Stomach (tissue), 9 donors: ENCODE measurements around the gene KCNC1. TPM values are rescaled to one million over a fixed set of nuclear protein-coding genes. Genes with fewer than 3 reads are reported as not detected.

Source experiments
- DNase-seq, 2 donors: peaks; one replicate each; pipeline versions ENCODE4 v3.0.0 to v3.0.0-alpha.2; 2013 to 2019
- H3K27ac ChIP-seq, 5 donors: fragments of 200-600 bp in 4 of 5; sonication (generic) in 4 of 5; one replicate each; pipeline ENCODE4 v1.5.1; 2013 to 2019; ENCODE audit warnings: mild to moderate bottlenecking in 1 of 5, moderate library complexity in 1 of 5
- H3K27me3 ChIP-seq, 3 donors: fragments of 200-600 bp; sonication (generic); one replicate each; pipeline ENCODE4 v1.5.1; 2017 to 2019; ENCODE audit warnings: mixed run types in 1 of 3
- H3K36me3 ChIP-seq, 4 donors: fragments of 200-600 bp; sonication (generic); 1 replicate in 3 of 4; 2 replicates in 1 of 4; pipeline ENCODE4 v1.5.1; 2016 to 2019
- H3K4me1 ChIP-seq, 4 donors: fragments of 200-600 bp; sonication (generic); one replicate each; pipeline ENCODE4 v1.5.1; 2016 to 2019
- H3K4me3 ChIP-seq, 4 donors: fragments of 200-600 bp; sonication (generic) in 3 of 4; one replicate each; pipeline ENCODE4 v1.5.1; 2016 to 2019; ENCODE audit warnings: mild to moderate bottlenecking in 1 of 4
- H3K9me3 ChIP-seq, 4 donors: fragments of 200-600 bp; sonication (generic); one replicate each; pipeline ENCODE4 v1.5.1; 2016 to 2019
- EP300 ChIP-seq: sonication (generic); formaldehyde crosslinking; IDR thresholded peaks from one replicate; pipeline ENCODE4 v1.6.1; 2017; ENCODE audit warnings: antibody characterized with exemption
- POLR2A ChIP-seq, 4 donors: fragments of 450-650 bp; IDR thresholded peaks; one replicate each; pipeline ENCODE4 v1.6.1; 2016; ENCODE audit warnings: antibody characterized with exemption in 4 of 4, control low read depth in 2 of 4, mild to moderate bottlenecking in 1 of 4, moderate library complexity in 1 of 4
- POLR2AphosphoS5 ChIP-seq, 3 donors: sonication (generic); formaldehyde crosslinking; IDR thresholded peaks; one replicate each; pipeline ENCODE4 v1.6.1; 2016; ENCODE audit warnings: antibody characterized with exemption in 3 of 3
- WGBS, 5 donors: extraction: QIAGEN DNeasy Blood & Tissue Kit in 3 of 5; methylation state at CpG; one replicate each; pipeline versions ENCODE4 v1.1.5 to v1.1.7; 2013 to 2018; 5-methylcytosine and 5-hydroxymethylcytosine counted together
- intact Hi-C: fragments of 100-400 bp; cut with DNase I; formaldehyde crosslinking; loops from one replicate; pipeline ENCODE4 v1.15.1; 2023; ENCODE audit warnings: low total_unique reads
- polyA plus RNA-seq, 3 donors: library from polyadenylated mRNA; stranded (reverse); fragments of 200-250 nt; gene quantifications; one replicate each; pipeline ENCODE4 v1.2.3, GENCODE V29; 2013
- total RNA-seq, 5 donors: library from RNA; depleted of rRNA; stranded (reverse); fragments of >200 nt; gene quantifications; one replicate each; pipeline versions ENCODE4 v1.1.0 to v1.2.3, GENCODE V29; 2014 to 2016
- TF ChIP-seq, protein P1 (sequence below), 7 experiments: fragments of 450-650 bp in 4 of 7; fragments of 200-600 bp in 3 of 7; sonication (generic) in 3 of 7; IDR thresholded peaks; one replicate each; pipeline ENCODE4 v1.5.1; 2016 to 2019; ENCODE audit warnings: antibody characterized with exemption in 7 of 7, control low read depth in 2 of 7, mild to moderate bottlenecking in 1 of 7
- donor health status: healthy with polysubstance abuse.
- donor health status: Bipolar disorder and iron deficiency.
- donor health status: healthy.

Gene KCNC1
- total and polyA plus RNA-seq, 8 donors = 0.03 to 0.18 TPM; not detected in 6

DNA sequence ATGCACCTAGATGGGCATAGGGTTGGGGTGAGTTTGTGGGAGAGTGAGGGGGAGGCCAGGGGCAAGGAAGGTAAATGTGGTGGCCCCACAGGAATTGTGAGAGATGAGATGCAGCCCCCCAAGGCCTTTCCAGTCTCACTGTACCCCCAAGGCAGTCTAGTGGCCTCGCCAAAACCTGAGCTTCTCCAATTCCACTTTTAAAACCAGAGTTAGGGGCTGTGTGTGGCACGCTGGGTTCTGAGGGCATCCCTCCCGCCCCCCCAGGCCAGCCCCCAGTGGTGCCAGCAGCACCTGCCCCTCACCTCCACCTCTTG is 40.4 kb downstream of the KCNC1 start:
- H3K4me3 ChIP-seq = no peak overlapping the region
- TF ChIP-seq POLR2AphosphoS5 (IDR thresholded peaks at IDR 0.05) = no peak
- no peak for TF ChIP-seq POLR2A (IDR thresholded peaks at IDR 0.05)
- no peak for TF ChIP-seq EP300
- TF ChIP-seq, protein P1, sequence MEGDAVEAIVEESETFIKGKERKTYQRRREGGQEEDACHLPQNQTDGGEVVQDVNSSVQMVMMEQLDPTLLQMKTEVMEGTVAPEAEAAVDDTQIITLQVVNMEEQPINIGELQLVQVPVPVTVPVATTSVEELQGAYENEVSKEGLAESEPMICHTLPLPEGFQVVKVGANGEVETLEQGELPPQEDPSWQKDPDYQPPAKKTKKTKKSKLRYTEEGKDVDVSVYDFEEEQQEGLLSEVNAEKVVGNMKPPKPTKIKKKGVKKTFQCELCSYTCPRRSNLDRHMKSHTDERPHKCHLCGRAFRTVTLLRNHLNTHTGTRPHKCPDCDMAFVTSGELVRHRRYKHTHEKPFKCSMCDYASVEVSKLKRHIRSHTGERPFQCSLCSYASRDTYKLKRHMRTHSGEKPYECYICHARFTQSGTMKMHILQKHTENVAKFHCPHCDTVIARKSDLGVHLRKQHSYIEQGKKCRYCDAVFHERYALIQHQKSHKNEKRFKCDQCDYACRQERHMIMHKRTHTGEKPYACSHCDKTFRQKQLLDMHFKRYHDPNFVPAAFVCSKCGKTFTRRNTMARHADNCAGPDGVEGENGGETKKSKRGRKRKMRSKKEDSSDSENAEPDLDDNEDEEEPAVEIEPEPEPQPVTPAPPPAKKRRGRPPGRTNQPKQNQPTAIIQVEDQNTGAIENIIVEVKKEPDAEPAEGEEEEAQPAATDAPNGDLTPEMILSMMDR (IDR thresholded peaks at IDR 0.05) = no peak
- DNase-seq = no peak
- no peaks in the 10 kb centered on the region for H3K36me3 ChIP-seq
- no peaks in the 10 kb centered on the region for H3K9me3 ChIP-seq
- intact Hi-C loops = no loop called here
- H3K27me3 ChIP-seq = no peaks in the 10 kb centered on the region
- H3K4me1 ChIP-seq = peaks cover 0 to 4% (median 0%) of the 10 kb centered on the region in 4 donors
- no peak overlapping the region for H3K27ac ChIP-seq
- 83 to 98% (median 93%) methylated on average over 3 of the region's 3 CpGs for WGBS, 5 donors

DNA sequence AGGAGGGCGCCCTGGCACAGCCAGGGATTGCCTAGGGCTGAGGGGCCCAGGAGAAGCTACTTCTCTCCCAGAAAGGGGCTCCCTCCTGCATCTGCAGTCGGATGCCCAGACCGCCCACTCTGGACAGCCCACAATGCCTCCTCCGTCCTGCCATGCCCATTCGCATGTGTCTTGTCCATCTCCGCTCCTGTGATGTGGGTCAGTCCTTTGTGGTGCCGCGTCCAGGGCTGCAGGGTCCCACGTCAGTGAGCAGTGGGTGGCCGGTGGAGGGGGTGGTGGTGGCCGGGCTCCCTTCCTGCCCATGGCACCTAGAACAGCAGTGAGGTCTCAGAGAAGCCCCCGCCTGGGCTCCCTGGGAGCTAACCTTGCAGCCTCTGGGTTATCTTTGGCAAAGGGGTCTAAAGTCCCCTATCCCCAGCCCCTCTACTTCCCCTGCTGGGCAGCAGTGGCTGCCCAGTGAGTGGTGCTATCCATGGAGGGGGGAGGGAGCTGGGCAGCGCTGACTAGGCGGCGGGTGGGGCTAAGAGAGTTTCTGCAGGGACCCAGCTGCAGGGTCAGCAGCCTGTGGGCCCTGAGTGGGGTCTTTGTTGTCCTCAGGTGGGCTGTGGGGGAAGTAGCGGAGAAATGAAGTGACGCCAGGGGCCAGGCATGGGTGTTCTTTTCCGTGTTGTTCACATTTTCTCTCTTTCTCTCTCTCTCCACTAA is 41.1 kb downstream of the KCNC1 start:
- H3K27ac ChIP-seq = no peak overlapping the region
- no peaks in the 10 kb centered on the region for H3K4me1 ChIP-seq
- H3K36me3 ChIP-seq = no peaks in the 10 kb centered on the region
- no peak overlapping the region for H3K4me3 ChIP-seq
- intact Hi-C loops = no loop called here
- TF ChIP-seq EP300 (no peak), POLR2AphosphoS5 (IDR thresholded peaks at IDR 0.05) (no peak), POLR2A (IDR thresholded peaks at IDR 0.05) (no peak)
- TF ChIP-seq, protein P1 (IDR thresholded peaks at IDR 0.05) = no peak
- no peaks in the 10 kb centered on the region for H3K27me3 ChIP-seq
- H3K9me3 ChIP-seq = no peaks in the 10 kb centered on the region
- WGBS, 5 donors = 72 to 86% (median 85%) methylated on average over 6 to 18 of the region's 18 CpGs
- DNase-seq = no peak

DNA sequence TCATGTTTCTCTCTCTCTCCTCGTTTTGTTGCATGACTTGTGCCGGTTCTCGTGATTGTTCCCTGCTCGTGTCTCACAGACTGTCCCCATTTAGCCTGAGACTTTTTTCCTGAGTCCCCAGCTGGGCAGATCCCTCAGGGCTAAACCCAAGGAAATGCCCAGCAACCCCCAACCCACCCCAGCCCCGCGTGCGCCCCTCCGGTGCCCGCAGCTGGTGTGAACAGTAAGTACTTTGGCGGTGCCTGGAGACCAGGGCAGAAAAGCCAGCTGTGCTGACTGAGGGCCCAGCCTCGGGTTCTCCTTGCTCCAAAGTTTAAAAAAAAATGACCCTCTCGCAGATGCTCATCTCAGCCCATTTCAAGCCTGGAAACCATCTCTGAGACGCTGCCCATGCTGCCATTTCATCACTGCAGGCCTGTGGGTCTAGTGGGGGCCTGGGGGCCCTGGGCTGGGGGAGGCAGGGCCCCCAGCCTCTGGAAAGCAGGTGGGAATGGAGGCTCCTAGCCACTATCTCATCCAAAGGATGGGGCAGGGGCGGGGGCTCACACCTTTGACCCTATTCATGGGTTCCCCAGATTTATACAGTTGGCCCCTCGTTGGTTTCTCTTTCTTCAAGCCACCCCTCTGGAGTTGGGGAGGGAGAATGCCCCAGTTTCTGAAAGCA is 41.8 kb downstream of the KCNC1 start:
- no peaks in the 10 kb centered on the region for H3K9me3 ChIP-seq
- no peak for TF ChIP-seq EP300
- no peak for TF ChIP-seq POLR2AphosphoS5 (IDR thresholded peaks at IDR 0.05)
- no peak for TF ChIP-seq POLR2A (IDR thresholded peaks at IDR 0.05)
- TF ChIP-seq, protein P1 (IDR thresholded peaks at IDR 0.05) = no peak
- H3K27me3 ChIP-seq = no peaks in the 10 kb centered on the region
- no peak overlapping the region for H3K27ac ChIP-seq
- no peaks in the 10 kb centered on the region for H3K36me3 ChIP-seq
- intact Hi-C loops = no loop called here
- H3K4me3 ChIP-seq = no peak overlapping the region
- WGBS, 5 donors = 67 to 80% (median 77%) methylated on average over 14 to 15 of the region's 15 CpGs
- DNase-seq = no peak
- H3K4me1 ChIP-seq = no peaks in the 10 kb centered on the region

DNA sequence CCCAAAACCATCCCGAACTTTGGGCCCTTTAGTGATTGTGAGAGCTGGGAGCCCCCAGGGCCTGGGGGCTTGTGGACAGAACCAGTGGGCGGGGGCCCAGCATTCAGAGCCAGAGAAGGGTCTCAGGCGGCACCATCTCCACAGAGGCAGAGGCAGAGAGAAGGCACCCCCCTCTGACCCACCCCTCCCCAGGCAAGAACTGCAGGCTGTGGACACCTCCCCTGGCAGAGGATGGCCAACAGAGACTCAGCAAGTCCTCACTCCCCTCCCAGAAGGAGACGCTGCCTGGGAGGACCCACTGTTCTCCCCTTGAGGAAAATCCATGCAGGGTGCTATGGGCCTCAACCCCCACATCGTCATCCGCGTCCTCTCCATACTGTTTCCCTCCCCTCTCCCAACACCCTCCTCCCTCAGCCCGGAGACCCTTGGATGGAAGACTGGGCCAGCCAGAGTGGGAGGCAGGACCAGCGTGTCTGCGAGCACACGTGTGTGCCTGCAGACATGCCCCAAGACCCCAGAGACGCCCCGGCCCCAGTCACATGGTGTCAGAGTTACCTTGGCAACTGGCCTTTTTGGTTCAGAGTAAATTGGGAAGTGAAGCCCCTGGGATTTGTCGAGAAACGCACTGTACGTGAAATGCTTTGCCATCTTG is 42.6 kb downstream of the KCNC1 start:
- WGBS, 5 donors = 85 to 93% (median 88%) methylated on average over 13 to 16 of the region's 16 CpGs
- intact Hi-C loops = no loop called here
- Histone ChIP-seq H3K27me3 (no peaks in the 10 kb centered on the region), H3K4me1 (no peaks in the 10 kb centered on the region), H3K27ac (no peak overlapping the region), H3K9me3 (no peaks in the 10 kb centered on the region), H3K4me3 (no peak overlapping the region), H3K36me3 (no peaks in the 10 kb centered on the region)
- DNase-seq = no peak
- TF ChIP-seq POLR2A (IDR thresholded peaks at IDR 0.05) (no peak), EP300 (no peak), POLR2AphosphoS5 (IDR thresholded peaks at IDR 0.05) (no peak)
- TF ChIP-seq, protein P1 (IDR thresholded peaks at IDR 0.05) = no peak
